Renal pelvis (tissue), 4 donors: ENCODE data around the gene TRIM15. TPM values are rescaled to one million over a fixed set of nuclear protein-coding genes. Genes with fewer than 3 reads are reported as not detected.
"Not testable (repeated sequence)": the region's sequence is repeated elsewhere in the genome, so short reads cannot be mapped to it uniquely, and the experiment has no call there.

Experiments used
- DNase-seq: peaks from one replicate; pipeline ENCODE4 v3.0.0-alpha.2; 2013
- polyA plus RNA-seq, 3 donors: library from polyadenylated mRNA; unstranded; fragments of 120-200 nt; gene quantifications; one replicate each; pipeline ENCODE4 v1.2.1, GENCODE V29; 2013; ENCODE audit not compliant: insufficient read length in 3 of 3

TRIM15 gene
- polyA plus RNA-seq, 3 donors, result 0.53 TPM; not detected in 2

GRCh38 chr6:30162265-30163089 lies 869 bp upstream of the TRIM15 start:
- no peak for DNase-seq

DNA sequence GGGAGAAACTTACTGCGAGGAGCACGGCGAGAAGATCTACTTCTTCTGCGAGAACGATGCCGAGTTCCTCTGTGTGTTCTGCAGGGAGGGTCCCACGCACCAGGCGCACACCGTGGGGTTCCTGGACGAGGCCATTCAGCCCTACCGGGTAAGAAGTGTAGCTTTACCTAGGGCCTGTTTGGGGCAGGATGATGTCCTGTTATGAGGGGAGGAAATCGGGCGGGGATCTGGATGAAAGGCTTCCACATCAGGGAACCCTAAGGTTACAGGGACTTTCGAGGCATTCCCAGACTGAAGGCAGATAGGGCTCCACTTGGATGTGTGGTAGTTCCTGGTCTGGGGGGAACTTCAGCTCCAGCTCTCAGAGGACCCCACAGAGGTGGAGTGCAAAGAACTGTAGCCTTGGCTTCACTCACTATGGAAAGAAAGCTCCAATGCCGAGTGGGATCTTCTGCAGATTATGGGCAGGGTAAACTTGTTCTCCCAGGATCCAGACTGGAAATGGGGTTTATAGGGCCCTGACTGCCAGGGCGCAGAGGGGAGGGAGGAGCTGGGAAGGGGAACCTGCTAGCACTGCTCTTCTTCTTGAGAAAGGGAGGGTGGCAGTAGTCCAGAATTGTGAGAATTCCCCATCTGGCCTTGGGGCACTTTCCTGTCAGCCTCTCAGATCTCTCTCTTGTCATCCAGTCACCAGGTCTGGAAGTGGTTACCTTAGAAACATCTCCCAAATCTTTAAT lies 740 bp downstream of the TRIM15 start:
- DNase-seq, result no peak

- DNase-seq, result no peak
These were observed 1.4 kb downstream of the TRIM15 start for GRCh38 chr6:30164714-30165113.

- DNase-seq, result not testable (repeated sequence)
These were observed 1.9 kb downstream of the TRIM15 start for GRCh38 chr6:30165238-30165637.

- DNase-seq, result no peak
These were observed 3.8 kb downstream of the TRIM15 start for GRCh38 chr6:30167101-30167500.

DNA sequence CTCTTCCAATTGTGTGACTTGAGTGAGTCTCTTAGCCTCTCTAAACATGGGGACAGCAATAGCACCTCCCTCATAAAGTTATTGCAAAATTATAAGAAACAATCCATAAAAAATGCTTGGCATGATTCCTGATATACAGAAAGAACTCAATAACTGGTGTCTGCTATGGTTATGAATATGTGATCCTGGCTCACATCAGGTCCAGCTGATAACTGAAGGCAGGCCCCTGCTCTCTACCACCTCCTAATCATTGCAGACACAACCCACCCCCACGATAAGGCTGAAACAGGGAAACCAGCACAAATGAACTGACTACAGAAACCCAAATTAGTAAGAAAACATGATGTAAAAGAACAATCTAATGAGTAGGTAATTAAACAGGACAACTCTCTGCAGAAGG lies 5.4 kb downstream of the TRIM15 start:
- DNase-seq, result no peak

DNA sequence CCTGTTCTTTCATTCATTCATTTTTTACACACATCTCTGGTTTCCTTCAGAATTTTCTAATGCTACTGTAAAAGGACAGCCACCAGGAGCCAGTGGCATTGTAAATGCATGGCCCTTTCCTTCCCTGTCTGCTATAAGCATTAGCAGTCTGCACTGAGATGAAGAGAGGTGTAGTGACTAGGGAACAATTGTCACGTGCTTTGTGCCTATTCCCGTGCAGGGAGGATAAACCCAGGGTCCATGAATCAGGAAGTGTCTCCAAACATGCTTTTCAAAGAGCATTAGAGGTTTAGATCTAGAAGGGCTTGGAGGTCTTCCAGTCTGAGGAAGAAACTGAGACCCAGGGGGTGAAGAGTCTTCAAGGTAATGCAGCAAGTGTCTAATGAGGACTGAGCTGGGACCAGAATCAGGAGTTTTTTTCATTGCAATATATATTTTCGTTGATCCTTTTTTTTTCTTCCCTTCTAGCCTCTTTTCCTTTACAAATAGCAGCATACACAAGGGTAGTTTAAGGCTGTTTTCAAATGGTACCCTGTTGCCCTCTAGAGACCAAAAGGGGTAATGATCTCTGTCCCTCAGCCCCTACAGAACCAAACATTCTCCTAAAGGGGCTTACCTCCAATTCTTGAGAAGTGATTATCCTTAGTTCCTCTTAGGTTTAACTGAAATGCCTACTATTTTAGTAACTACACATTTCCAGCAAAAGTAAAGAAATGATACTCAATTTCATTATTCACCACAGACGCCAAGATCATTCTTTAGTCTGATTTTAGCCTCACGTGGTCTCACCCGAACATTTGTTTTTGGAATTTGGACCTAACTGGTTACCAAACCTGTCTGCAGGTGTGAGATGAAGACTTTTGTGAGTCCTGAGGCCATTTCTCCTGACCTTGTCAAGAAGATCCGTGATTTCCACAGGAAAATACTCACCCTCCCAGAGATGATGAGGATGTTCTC lies 6.6 kb downstream of the TRIM15 start:
- DNase-seq, result peak; percentile 31

- DNase-seq, result peak; percentile 37
These were observed 8.5 kb downstream of the TRIM15 start for GRCh38 chr6:30171677-30172471.

GRCh38 chr6:30172681-30173080 lies 9.3 kb downstream of the TRIM15 start:
- DNase-seq, result no peak

DNA sequence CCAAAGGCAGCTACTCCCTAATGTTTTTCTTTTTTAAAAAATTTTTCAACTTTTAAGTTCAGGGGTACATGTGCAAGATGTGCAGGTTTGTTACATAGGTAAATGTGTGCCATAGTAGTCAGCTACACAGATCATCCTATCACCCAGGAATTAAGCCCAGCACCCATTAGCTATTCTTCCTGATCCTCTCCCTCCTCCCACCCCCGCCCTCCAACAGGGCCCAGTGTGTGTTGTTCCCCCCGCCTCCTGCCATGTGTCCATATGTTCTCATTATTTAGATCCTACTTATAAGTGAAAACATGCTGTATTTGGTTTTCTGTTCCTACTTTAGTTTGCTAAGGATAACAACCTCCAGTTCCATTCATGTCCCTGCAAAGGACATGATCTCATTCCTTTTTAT lies 12.4 kb downstream of the TRIM15 start:
- no peak for DNase-seq

- DNase-seq, result no peak
These were observed 15.5 kb downstream of the TRIM15 start for GRCh38 chr6:30178837-30179236.

- DNase-seq, result no peak
These were observed 16.8 kb downstream of the TRIM15 start for GRCh38 chr6:30180145-30180544.

DNA sequence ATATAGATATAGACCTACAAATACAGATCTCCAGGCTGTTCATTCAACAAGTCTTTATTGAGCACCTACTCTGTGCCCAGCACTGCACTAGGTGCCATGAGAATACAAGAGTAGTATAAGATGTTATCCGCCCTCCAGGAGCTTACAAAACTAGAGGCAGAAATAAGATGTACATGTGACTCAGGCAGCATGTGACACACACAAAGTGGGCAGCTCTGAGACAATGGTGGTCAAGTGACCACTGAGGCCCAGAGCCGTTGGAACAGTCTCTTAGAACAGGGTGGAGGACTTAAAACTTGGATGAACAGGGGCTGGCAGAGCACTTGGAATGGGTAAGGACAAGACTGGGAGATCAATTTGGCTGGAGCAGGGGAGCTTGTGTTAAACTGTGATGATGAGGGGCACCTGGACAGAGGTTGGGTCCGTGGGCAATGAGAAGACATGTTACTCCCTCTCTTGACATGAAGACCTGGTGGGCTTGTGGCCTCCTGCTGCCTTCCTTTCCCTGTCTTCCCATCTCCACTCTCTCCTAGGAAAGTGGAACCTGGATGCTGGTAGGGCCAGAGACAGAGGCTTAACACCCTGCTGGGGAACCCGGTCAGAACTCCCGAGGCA lies 21.2 kb downstream of the TRIM15 start:
- no peak for DNase-seq

DNA sequence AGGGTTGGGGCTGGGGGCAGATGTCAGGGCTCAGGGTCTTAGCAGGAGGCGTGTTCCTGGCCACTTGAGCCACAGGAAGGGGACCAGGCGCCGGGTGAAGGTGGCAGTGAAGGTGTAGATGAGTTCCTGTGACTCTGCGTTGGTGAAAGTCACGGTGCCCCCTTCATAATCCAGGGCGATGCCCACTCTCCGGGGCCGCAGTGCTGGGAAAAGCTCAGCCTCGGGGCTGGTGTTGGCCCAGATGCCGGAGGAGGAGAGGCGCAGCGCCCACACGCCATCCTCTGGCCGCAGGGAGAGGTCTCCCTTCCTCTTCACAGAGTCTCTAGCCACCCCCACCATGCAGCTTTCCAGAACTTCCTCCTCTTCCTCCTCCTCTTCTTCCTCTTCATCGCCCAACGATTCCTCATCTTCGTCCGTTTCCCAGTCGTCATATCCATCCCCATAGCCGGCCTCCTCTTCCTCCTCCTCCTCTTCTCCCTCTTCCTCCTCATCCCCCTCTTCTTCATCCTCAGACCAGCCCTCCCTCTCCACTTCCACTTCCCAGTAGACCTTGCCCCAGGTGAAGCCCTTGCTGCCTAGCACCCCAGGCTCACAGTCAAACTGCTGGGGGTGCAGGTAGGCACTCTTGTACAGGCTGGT lies 22.6 kb downstream of the TRIM15 start:
- DNase-seq, result no peak

DNA sequence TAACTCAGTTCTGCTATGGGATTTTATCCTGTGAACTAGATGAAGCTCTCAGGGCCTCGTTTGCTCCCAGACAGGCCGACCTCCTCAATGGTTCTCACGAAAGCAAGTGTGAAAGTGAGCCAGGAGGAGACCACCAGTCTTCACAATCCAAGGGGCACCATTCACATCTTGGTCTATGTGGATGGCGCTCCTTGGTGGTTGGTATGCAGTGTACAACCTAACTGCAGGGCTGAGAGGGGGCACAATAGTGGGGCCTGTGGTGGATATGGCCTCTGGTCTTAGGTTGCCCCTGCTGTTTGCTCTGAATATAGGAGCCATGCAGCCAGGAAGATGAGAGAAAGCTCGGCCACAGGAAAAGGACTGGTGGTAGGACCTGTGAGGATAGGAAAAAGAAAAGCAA lies 25.2 kb downstream of the TRIM15 start:
- no peak for DNase-seq

- no peak for DNase-seq
These were observed 28.7 kb downstream of the TRIM15 start for GRCh38 chr6:30192076-30192475.

- no peak for DNase-seq
These were observed 31.7 kb downstream of the TRIM15 start for GRCh38 chr6:30194797-30195690.

GRCh38 chr6:30195951-30196350 lies 32.6 kb downstream of the TRIM15 start:
- no peak for DNase-seq

DNA sequence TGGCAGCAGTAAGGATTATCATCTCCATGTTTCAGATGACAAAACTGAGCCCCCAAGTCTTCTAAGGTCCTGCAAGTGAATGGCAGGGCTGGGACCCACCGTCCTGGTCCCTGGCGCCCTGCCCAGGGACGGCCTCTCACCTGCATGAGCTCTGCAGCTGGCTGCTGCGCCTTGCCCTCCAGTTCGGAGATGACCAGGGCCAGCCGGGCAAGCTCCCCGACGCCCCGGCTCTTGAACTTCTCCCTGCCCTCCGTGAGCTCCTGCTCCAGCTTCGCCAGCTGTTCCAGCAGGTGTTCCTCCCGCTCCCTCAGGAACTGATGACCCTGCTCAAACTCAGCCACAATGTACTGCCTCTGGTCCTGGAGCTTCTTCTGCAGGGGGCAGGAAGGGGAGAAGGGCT lies 33.0 kb downstream of the TRIM15 start:
- no peak for DNase-seq
